ENCODE data around the gene ADAMTS15.

ADAMTS15 gene

GRCh38 chr11:130459521-130459920 is 11.1 kb downstream of the ADAMTS15 start:
- DNase-seq (ENCODE audit: low read depth in 2 of 3, low spot score in 2 of 3), result no peak

- no peak for DNase-seq (ENCODE audit: low read depth in 2 of 3, low spot score in 2 of 3)
These were observed 13.8 kb downstream of the ADAMTS15 start for GRCh38 chr11:130462101-130462885.

GRCh38 chr11:130462931-130463330 is 14.5 kb downstream of the ADAMTS15 start:
- no peak for DNase-seq (ENCODE audit: low read depth in 2 of 3, low spot score in 2 of 3)

GRCh38 chr11:130464291-130464812 is 15.9 kb downstream of the ADAMTS15 start:
- no peak for DNase-seq (ENCODE audit: low read depth in 2 of 3, low spot score in 2 of 3)

- DNase-seq (ENCODE audit: low read depth in 2 of 3, low spot score in 2 of 3), result no peak
These were observed 16.8 kb downstream of the ADAMTS15 start for GRCh38 chr11:130465263-130465662.

DNA sequence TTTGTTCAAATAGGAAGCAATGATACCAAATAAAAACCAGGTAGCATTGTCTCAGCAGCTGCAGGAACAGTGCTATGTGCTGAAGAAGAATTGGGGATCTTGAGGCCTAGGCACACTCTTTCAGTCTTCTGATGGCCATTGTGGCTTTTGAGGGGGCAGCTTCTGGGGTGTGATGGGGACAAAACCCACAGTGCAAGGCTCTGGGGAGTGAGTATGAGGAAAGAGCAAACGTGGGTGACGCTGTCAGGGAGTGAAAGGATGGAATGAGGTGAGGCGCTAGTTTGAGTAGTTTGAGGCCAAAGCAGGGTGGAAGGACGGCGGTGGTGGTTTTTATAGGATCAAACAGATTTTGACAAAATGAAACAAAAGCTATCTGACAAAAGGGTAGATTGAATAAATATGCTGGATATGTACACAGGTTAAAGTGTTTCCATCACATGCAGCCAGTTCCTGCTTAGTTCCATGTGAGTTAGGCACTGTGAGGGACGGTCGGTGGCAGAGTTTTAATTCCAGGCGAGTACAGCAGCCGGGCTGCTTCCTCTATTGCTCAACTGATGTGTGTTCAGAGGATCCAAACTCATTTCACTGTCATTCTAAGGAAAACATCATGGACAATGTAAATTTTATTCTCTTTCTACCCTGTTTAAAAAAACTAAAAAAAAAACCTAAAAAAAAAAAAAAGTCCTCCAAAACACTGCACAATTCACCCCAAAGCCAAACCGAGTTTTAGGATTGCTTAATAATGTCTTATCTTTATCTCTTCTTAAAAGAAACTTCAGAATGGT is 18.9 kb downstream of the ADAMTS15 start:
- DNase-seq (ENCODE audit: low read depth in 2 of 3, low spot score in 2 of 3), result no peak

- DNase-seq (ENCODE audit: low read depth in 2 of 3, low spot score in 2 of 3), result no peak
These were observed 20.7 kb downstream of the ADAMTS15 start for GRCh38 chr11:130469181-130469580.

GRCh38 chr11:130470832-130471706 is 22.6 kb downstream of the ADAMTS15 start:
- no peak for DNase-seq (ENCODE audit: low read depth in 2 of 3, low spot score in 2 of 3)

- DNase-seq (ENCODE audit: low read depth in 2 of 3, low spot score in 2 of 3), result no peak
These were observed 23.4 kb downstream of the ADAMTS15 start for GRCh38 chr11:130471731-130472433.

DNA sequence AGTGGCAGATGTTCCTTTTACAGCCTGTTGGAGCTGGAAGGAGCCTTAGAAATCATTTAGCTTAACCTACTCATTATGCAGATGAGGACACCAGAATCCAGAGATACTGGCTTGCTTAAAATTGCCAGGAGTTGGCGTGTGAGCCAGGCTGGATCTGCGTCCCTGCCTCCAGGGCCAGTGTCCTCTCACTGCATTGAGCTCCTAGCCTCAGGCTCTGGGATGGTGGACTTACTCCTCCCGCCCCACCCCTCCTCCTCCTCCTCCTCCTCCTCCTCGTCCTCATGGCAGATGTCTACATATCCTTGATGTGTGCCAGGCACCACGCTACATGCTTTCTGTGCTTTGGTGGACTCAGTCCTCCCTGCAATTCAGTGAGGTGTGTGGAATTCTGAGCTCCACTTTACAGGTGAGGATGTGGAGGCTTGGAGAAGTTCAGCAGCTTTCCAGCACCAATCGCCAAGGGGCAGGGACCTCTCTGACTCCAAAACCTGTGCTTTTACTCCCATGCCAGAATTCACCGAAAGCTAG is 24.1 kb downstream of the ADAMTS15 start:
- DNase-seq (ENCODE audit: low read depth in 2 of 3, low spot score in 2 of 3), result no peak

GRCh38 chr11:130473056-130473794 is 24.8 kb downstream of the ADAMTS15 start:
- no peak for DNase-seq (ENCODE audit: low read depth in 2 of 3, low spot score in 2 of 3)

DNA sequence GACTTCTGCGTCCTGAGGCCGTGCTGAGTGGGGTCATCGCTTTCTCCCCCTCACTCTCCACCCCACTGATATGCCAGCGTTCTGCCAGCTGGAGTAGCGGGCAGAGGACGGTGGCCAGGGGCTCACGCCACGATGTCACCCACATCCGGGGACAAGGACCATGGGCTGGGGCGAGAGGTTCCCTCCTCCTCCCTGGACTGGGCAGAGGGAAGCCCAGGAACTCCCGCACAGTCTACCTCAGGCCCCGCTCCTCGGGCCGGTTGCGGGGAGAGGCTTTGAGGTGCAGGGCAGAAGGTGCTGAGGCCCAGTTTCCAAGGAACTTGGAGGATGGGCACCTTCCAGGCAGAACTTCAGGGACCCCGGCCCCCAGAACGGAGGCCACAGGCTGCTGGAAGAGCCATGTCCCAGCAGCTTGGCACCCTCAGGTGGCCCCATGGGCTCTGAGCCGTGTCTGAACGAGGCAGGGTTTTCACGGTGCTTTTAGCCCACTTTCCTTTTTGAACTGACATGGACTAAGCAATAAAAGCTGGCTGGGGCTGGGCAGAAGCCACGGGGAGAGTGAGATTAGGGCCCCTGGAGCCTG is 25.4 kb downstream of the ADAMTS15 start:
- DNase-seq (ENCODE audit: low read depth in 2 of 3, low spot score in 2 of 3), result no peak

GRCh38 chr11:130474637-130475400 is 26.4 kb downstream of the ADAMTS15 start:
- no peak for DNase-seq (ENCODE audit: low read depth in 2 of 3, low spot score in 2 of 3)

- DNase-seq (ENCODE audit: low read depth in 2 of 3, low spot score in 2 of 3), result no peak
These were observed 27.1 kb downstream of the ADAMTS15 start for GRCh38 chr11:130475426-130476053.

GRCh38 chr11:130476200-130476921 is 27.9 kb downstream of the ADAMTS15 start:
- DNase-seq (ENCODE audit: low read depth in 2 of 3, low spot score in 2 of 3), result no peak

GRCh38 chr11:130476922-130477491 is 28.6 kb downstream of the ADAMTS15 start:
- no peak for DNase-seq (ENCODE audit: low read depth in 2 of 3, low spot score in 2 of 3)

DNA sequence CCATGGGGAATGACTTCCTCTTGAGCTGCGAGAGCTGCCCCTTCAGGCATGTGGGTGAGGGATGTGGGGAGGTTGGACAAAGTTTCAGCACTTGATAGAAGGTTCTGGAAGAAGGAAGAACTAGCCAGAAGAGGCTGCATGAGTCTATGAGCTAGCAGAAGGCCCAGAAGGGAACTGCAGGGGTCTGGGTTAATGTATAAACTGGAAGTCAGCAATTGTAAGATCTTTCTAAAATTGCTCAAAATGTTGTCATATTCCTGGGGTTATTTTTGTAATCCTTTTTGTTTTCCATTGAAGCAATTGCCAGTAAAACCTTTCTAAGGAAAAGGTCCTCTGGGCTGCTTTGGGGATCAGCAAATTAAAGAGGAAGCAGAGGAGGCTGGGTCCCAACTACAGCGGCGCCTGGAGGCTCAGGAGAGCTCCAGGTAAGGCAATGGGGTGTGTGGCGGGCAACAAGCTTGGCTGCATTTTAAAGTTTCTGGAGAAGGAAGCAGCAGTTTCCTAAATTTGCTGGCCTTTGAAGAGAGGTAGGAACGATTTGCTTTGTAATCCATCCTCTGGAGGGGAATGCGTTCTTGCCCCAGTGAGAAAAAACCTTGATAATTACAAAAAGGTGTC is 29.2 kb downstream of the ADAMTS15 start:
- no peak for DNase-seq (ENCODE audit: low read depth in 2 of 3, low spot score in 2 of 3)

All from activated CD8-positive, alpha-beta memory T cell treated with anti-CD3 and anti-CD28 coated beads for 48 hours (primary cell).